ENCODE results near the gene KLF13.

The KLF13 gene

GRCh38 chr15:31404345-31404744 lies 77.7 kb downstream of the KLF13 start:
- no peak for DNase-seq

GRCh38 chr15:31405200-31405920 lies 78.7 kb downstream of the KLF13 start:
- DNase-seq, result no peak

GRCh38 chr15:31407376-31407775 lies 80.7 kb downstream of the KLF13 start:
- no peak for DNase-seq

- DNase-seq, result no peak
Observed at GRCh38 chr15:31407851-31408250, 81.2 kb downstream of the KLF13 start.

GRCh38 chr15:31408724-31409123 lies 82.1 kb downstream of the KLF13 start:
- DNase-seq, result no peak

- peak; percentile 51 for DNase-seq
Observed at GRCh38 chr15:31409171-31409570, 82.5 kb downstream of the KLF13 start.

GRCh38 chr15:31412824-31413223 lies 86.2 kb downstream of the KLF13 start:
- no peak for DNase-seq

- DNase-seq, result no peak
Observed at GRCh38 chr15:31415201-31415600, 88.6 kb downstream of the KLF13 start.

- no peak for DNase-seq
Observed at GRCh38 chr15:31419820-31420219, 93.2 kb downstream of the KLF13 start.

- DNase-seq, result no peak
Observed at GRCh38 chr15:31427411-31427810, 100.8 kb downstream of the KLF13 start.
